Ovary (tissue), 10 donors: ENCODE measurements around the gene ZNF143. TPM values are rescaled to one million over a fixed set of nuclear protein-coding genes. Genes with fewer than 3 reads are reported as not detected.

Source experiments
- DNase-seq, 5 donors: peaks; one replicate each; pipeline ENCODE4 v3.0.0-alpha.2; 2019 to 2020
- H3K27ac ChIP-seq, 2 donors: fragments of 200-600 bp; one replicate each; pipeline versions ENCODE4 v1.5.1 to v1.8.0; 2019 to 2022
- H3K27me3 ChIP-seq: fragments of 200-600 bp; one replicate; pipeline ENCODE4 v1.8.0; 2022
- H3K36me3 ChIP-seq: fragments of 200-600 bp; sonication (generic); one replicate; pipeline ENCODE4 v1.5.1; 2019
- H3K4me1 ChIP-seq: one replicate; pipeline ENCODE4 v1.8.1; 2013; ENCODE audit warnings: mild to moderate bottlenecking, moderate library complexity; ENCODE audit not compliant: insufficient read depth
- H3K4me3 ChIP-seq: fragments of 200-600 bp; sonication (generic); one replicate; pipeline ENCODE4 v1.5.1; 2017
- H3K9me3 ChIP-seq, 2 donors: fragments of 200-600 bp in 1 of 2; sonication (generic) in 1 of 2; one replicate each; pipeline versions ENCODE4 v1.5.1 to v1.8.1; 2013 to 2019; ENCODE audit warnings: mild to moderate bottlenecking in 1 of 2, moderate library complexity in 1 of 2
- CTCF ChIP-seq, 3 donors: fragments of 450-650 bp in 2 of 3; fragments of 200-600 bp in 1 of 3; IDR thresholded peaks; one replicate each; pipeline versions ENCODE4 v1.5.1 to v1.8.0; 2016 to 2022; ENCODE audit warnings: antibody characterized with exemption in 3 of 3, mild to moderate bottlenecking in 1 of 3
- EP300 ChIP-seq: sonication (generic); formaldehyde crosslinking; IDR thresholded peaks from one replicate; pipeline ENCODE4 v1.6.1; 2017; ENCODE audit warnings: antibody characterized with exemption
- POLR2A ChIP-seq: fragments of 450-650 bp; IDR thresholded peaks from one replicate; pipeline ENCODE4 v1.6.1; 2017; ENCODE audit warnings: antibody characterized with exemption, mild to moderate bottlenecking, moderate library complexity
- WGBS, 3 donors: extraction: QIAGEN DNeasy Blood & Tissue Kit in 1 of 3; methylation state at CpG; one replicate each; pipeline versions ENCODE4 v1.1.5 to v1.1.7; 2013 to 2017; 5-methylcytosine and 5-hydroxymethylcytosine counted together
- intact Hi-C, 4 donors: fragments of 100-400 bp; cut with DNase I; formaldehyde crosslinking; loops; one replicate each; pipeline versions ENCODE4 v1.11.0 to v1.15.1; 2022 to 2023
- long read RNA-seq, 3 donors: library from polyadenylated mRNA in 2 of 3; unstranded in 2 of 3; transcript quantifications; one replicate each; pipeline ENCODE4 v2.0.0 and lab custom pipeline, GENCODE V29; 2021 to 2026
- polyA plus RNA-seq, 2 donors: library from polyadenylated mRNA; stranded (reverse); fragments of 200-250 nt in 1 of 2; fragments of 350-450 nt in 1 of 2; fragmentation: Illumina TruSeq in 1 of 2; extraction: RNeasy Lipid Tissue Mini Kit (QIAGEN cat#74804) in 1 of 2; gene quantifications; one replicate each; pipeline ENCODE4 v1.2.3, GENCODE V29; 2013 to 2014
- total RNA-seq, 7 donors: library from RNA; depleted of rRNA in 2 of 7; stranded (reverse); fragments of >200 nt in 2 of 7; fragmentation: NEBNext Ultra II Directional in 3 of 7; extraction: Animal tissue kit (Norgen Biotek cat#: 25700) in 3 of 7; gene quantifications; one replicate each; pipeline versions ENCODE4 v1.1.0 to v1.2.4, GENCODE V29; 2016 to 2023
- donor health status: DM: no; HTN: no; CAD: no; lungs with moderate emphysema.
- donor health status: DM: no; HTN: no; CAD: no.
- donor health status: Bipolar disorder and iron deficiency.
- donor health status: DM: yes; HTN: yes; CAD: no.
- donor health status: DM: no; HTN: no; CAD: no.
- donor health status: DM: yes; HTN: yes; CAD: no.

ZNF143 gene
- 10 to 100 TPM; 12.6 to 48.7 (median 32.3) TPM for total RNA-seq
- polyA plus RNA-seq, result 10 to 100 TPM; 16.3 to 23.2 TPM
- long read RNA-seq, donor 1, transcript ZNF143-203 (16 exons, 2,947 nt), result major isoform, 27 of 75 reads
- long read RNA-seq, donor 1, transcript ZNF143-213 (16 exons, 2,022 nt), result minor isoform, 13 of 75 reads
- long read RNA-seq, donor 1, partial matches to known transcripts, result 16 of 75 reads
- long read RNA-seq, donor 1, other reads (novel, unspliced or antisense), result 18 of 75 reads
- long read RNA-seq, donor 2, transcript ZNF143-203 (16 exons, 2,947 nt), result major isoform, 6 of 8 reads
- long read RNA-seq, donor 2, partial matches to known transcripts, result 0 of 8 reads
- long read RNA-seq, donor 2, other reads (novel, unspliced or antisense), result 0 of 8 reads
- long read RNA-seq, donor 3, transcript ZNF143-203 (16 exons, 2,947 nt), result major isoform, 10 of 16 reads
- long read RNA-seq, donor 3, partial matches to known transcripts, result 1 of 16 reads
- long read RNA-seq, donor 3, other reads (novel, unspliced or antisense), result 4 of 16 reads

GRCh38 chr11:9460322-9461062 is at the start of gene ZNF143:
TSS of gene ZNF143 (plus strand) at chr11:9461012. CDS start at chr11:9471309, 10,297 bp downstream.
- Histone ChIP-seq H3K36me3 (no peaks in the 10 kb centered on the region), H3K4me3 (peak within 1 kb of the TSS; percentile 98), H3K9me3 (no peaks in the 10 kb centered on the region), H3K27ac (peak within 1 kb of the TSS; percentile 99 to 100), H3K27me3 (no peaks in the 10 kb centered on the region), H3K4me1 (peaks cover 7% of the 10 kb centered on the region)
- 0% methylated on average over 45 of the region's 45 CpGs for WGBS, 3 donors
- TF ChIP-seq CTCF (IDR thresholded peaks at IDR 0.05), result peak in 1 of 3 donors; percentile 20
- peak; percentile 98 for TF ChIP-seq POLR2A
- peak; percentile 16 for TF ChIP-seq EP300
- peak; percentile 100 for DNase-seq
- intact Hi-C loops, result loop anchor here in 2 of 4 donors (2.0 to 5.0 kb wide), 4 partner anchors 98 to 152 kb away; partner anchors contain the start of gene WEE1 (in 1 of the 2)

DNA sequence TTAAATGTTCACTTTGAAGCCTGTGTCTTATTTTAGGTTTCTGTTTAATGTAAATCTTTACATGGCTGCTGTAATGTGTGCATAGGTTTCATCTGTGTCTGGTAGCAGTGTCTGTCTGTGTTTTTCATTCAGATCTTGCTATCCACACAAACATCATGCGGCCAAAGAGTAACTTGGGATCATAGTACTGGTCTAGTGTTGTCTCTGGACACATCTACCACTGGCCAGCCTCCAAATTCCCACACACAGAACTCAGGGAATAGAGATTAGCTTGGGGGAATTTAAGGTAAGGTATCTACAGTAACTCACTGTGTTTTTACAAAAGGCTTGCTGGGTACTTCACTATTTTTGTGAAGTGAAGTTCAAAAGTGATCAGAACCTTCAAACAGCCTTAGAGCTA is 32.1 kb upstream of the ZNF143 start:
- no peak overlapping the region for H3K27ac ChIP-seq
- no peak overlapping the region for H3K4me3 ChIP-seq
- intact Hi-C loops, result no loop called here
- H3K9me3 ChIP-seq, result no peaks in the 10 kb centered on the region
- no peaks in the 10 kb centered on the region for H3K4me1 ChIP-seq
- TF ChIP-seq EP300 (no peak), POLR2A (no peak), CTCF (IDR thresholded peaks at IDR 0.05) (no peak)
- no peak for DNase-seq
- no peaks in the 10 kb centered on the region for H3K36me3 ChIP-seq
- H3K27me3 ChIP-seq, result no peaks in the 10 kb centered on the region
- 76 to 91% (median 83%) methylated on average over 1 of the region's 1 CpG for WGBS, 3 donors

GRCh38 chr11:9438611-9439010 is 22.2 kb upstream of the ZNF143 start:
- no peak for DNase-seq
- intact Hi-C loops, result no loop called here
- Histone ChIP-seq H3K4me3 (no peak overlapping the region), H3K9me3 (no peaks in the 10 kb centered on the region), H3K36me3 (no peaks in the 10 kb centered on the region), H3K27me3 (no peaks in the 10 kb centered on the region), H3K27ac (no peak overlapping the region), H3K4me1 (no peaks in the 10 kb centered on the region)
- WGBS, 3 donors, result 84 to 90% (median 88%) methylated on average over 4 of the region's 4 CpGs
- no peak for TF ChIP-seq CTCF (IDR thresholded peaks at IDR 0.05)
- TF ChIP-seq POLR2A, result no peak
- no peak for TF ChIP-seq EP300

DNA sequence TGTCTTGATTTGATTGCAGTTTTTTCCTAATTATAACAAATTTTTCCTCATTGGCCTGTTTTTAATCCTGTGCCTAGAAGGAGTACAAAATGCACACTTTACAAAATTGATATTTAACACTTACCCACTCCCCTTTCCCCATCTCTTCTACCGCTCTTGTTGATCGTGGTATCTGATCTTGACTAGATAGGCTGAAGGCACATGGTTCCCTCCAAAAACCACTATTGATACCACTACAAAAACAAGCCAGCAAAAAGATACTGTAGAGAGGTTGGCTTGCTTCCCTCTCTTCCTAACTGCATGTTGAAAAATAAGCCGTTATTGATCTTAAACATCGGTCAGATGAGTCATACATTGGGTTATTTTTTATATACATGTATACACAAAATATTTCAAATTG is 14.6 kb upstream of the ZNF143 start:
- intact Hi-C loops, result no loop called here
- Histone ChIP-seq H3K9me3 (no peaks in the 10 kb centered on the region), H3K36me3 (no peaks in the 10 kb centered on the region), H3K4me3 (no peak overlapping the region), H3K27ac (no peak overlapping the region), H3K4me1 (no peaks in the 10 kb centered on the region), H3K27me3 (no peaks in the 10 kb centered on the region)
- TF ChIP-seq EP300 (no peak), CTCF (IDR thresholded peaks at IDR 0.05) (no peak), POLR2A (no peak)
- DNase-seq, result no peak
- 35 to 62% (median 59%) methylated on average over 4 of the region's 4 CpGs for WGBS, 3 donors
